Measurements from ENCODE around the gene ATP2B2. TPM values are rescaled to one million over a fixed set of nuclear protein-coding genes. Genes with fewer than 3 reads are reported as not detected.

ATP2B2 gene
- total and polyA plus RNA-seq, 2 of the 8 experiments (the other 6 are each of a cell fraction or from before 2014, with no cell fraction given) = 0.14 to 1.2 TPM

- H2BK12ac ChIP-seq (ENCODE audit: low read depth, low read length) = no peak overlapping the region
- no peaks in the 10 kb centered on the region for H3K23me2 ChIP-seq (ENCODE audit: low read depth, low read length)
- H3K14ac ChIP-seq (ENCODE audit: insufficient read length) = no peak overlapping the region
- no peak overlapping the region for H3K4ac ChIP-seq (replicated peaks; ENCODE audit: insufficient read length, low read depth, low read length)
- H2BK15ac ChIP-seq (ENCODE audit: low read length) = no peak overlapping the region
- no peak overlapping the region for H3K18ac ChIP-seq (ENCODE audit: extremely low read depth, low read length)
- H3K4me2 ChIP-seq (ENCODE audit: insufficient read depth in 1 of 2, low read depth in 2 of 2, low read length in 2 of 2) = no peak overlapping the region
- DNase-seq (ENCODE audit: low read depth in 1 of 2, low spot score in 2 of 2) (no peak), FAIRE-seq (no peak)
- 82% methylated on average over 12 of the region's 13 CpGs; no CpG with 5 or more reads in 1 of the 2 experiments for WGBS, 2 experiments (ENCODE audit: extremely low coverage in 1 of 2, insufficient coverage in 1 of 2, insufficient read length in 1 of 2, insufficient replicate concordance in 2 of 2, low coverage in 1 of 2, low lambda C conversion rate in 2 of 2, missing lambda C conversion rate in 1 of 2)
- H2AFZ ChIP-seq (ENCODE audit: low read length) = no peak overlapping the region
- no peaks in the 10 kb centered on the region for H3K4me1 ChIP-seq (replicated peaks in 1 of 4; ENCODE audit: control insufficient read depth in 3 of 4, insufficient read depth in 4 of 4, low read length in 3 of 4)
- no peak overlapping the region for H2AK5ac ChIP-seq (ENCODE audit: low read depth, low read length)
- H3K4me3 ChIP-seq (ENCODE audit: extremely low read depth in 1 of 4, insufficient read depth in 2 of 4, low read depth in 3 of 4, low read length in 4 of 4) = no peak overlapping the region
- H3K56ac ChIP-seq (replicated peaks; ENCODE audit: insufficient read length, low read depth, low read length) = no peak overlapping the region
- no peak overlapping the region for H2BK20ac ChIP-seq (ENCODE audit: low read length)
- CTCF ChIA-PET (ENCODE audit: partially characterized antibody) = interaction anchor here (0.6 to 3.1 kb wide), 4 partner anchors 10 to 125 kb away, joined by 3 to 11 read pairs (median 6); partner anchors contain the start of gene SEC13
- no peak overlapping the region for H4K91ac ChIP-seq (replicated peaks; ENCODE audit: insufficient read length, low read length)
- no peaks in the 10 kb centered on the region for H3K79me2 ChIP-seq (ENCODE audit: control insufficient read depth in 1 of 2, insufficient read depth in 2 of 2, low read length in 2 of 2)
- no peak overlapping the region for H2BK5ac ChIP-seq (ENCODE audit: low read depth, low read length)
- no peak overlapping the region for H3K23ac ChIP-seq (ENCODE audit: insufficient read length)
- no peaks in the 10 kb centered on the region for H3K9me3 ChIP-seq (ENCODE audit: insufficient read depth in 2 of 2, low read depth in 1 of 2, low read length in 1 of 2)
- H3K79me1 ChIP-seq (ENCODE audit: low read depth, low read length) = no peaks in the 10 kb centered on the region
- H4K8ac ChIP-seq (ENCODE audit: extremely low read depth, insufficient read depth, low read length) = no peak overlapping the region
- POLR2A ChIA-PET (ENCODE audit: partially characterized antibody) = interaction anchor here (0.8 to 2.6 kb wide), 8 partner anchors 9 to 170 kb away, joined by 3 to 9 read pairs (median 3); partner anchors contain the start of genes SEC13 and VHL
- no peak overlapping the region for H4K5ac ChIP-seq (ENCODE audit: insufficient read length, low read depth, low read length)
- H2BK120ac ChIP-seq (replicated peaks; ENCODE audit: low read depth, low read length) = no peak overlapping the region
- peaks cover 23 to 70% (median 49%) of the 10 kb centered on the region in 4 experiments for H3K36me3 ChIP-seq (ENCODE audit: control insufficient read depth in 2 of 4, insufficient read depth in 4 of 4, low read length in 3 of 4)
- H3K9ac ChIP-seq (replicated peaks in 1 of 4; ENCODE audit: extremely low read depth in 1 of 4, low read depth in 3 of 4, low read length in 3 of 4) = no peak overlapping the region
- peaks cover 0 to 6% of the 10 kb centered on the region in 2 experiments for H4K20me1 ChIP-seq (replicated peaks in 1 of 2; ENCODE audit: control insufficient read depth in 1 of 2, insufficient read depth in 2 of 2, low read length in 2 of 2)
- no peaks in the 10 kb centered on the region for H3K27me3 ChIP-seq (replicated peaks in 1 of 4; ENCODE audit: control insufficient read depth in 3 of 4, extremely low read depth in 1 of 4, insufficient read depth in 3 of 4, low read length in 3 of 4)
- H3K27ac ChIP-seq (ENCODE audit: low read depth, low read length) = no peak overlapping the region
- TF ChIP-seq SIN3A (conservative IDR thresholded peaks at IDR 0.05 in 1 of 2, IDR thresholded peaks at IDR 0.05 in 1 of 2; ENCODE audit: low read depth in 1 of 2, low read length in 2 of 2) = no peak
- TF ChIP-seq JUN (IDR thresholded peaks at IDR 0.05; ENCODE audit: low read depth, low read length) = no peak
- TF ChIP-seq SP1 (IDR thresholded peaks at IDR 0.05; ENCODE audit: low read depth, low read length) = no peak
Observed at GRCh38 chr3:10311710-10312109, 193.7 kb downstream of the ATP2B2 start.

All from H1 (cell line).